Measurements from ENCODE around the gene PRDM16.

PRDM16 gene

GRCh38 chr1:3326516-3327388 lies 257.7 kb downstream of the PRDM16 start:
- H3K4me1 ChIP-seq (ENCODE audit: control insufficient read depth, insufficient read depth, low read length), result no peaks in the 10 kb centered on the region; the same call in 1 of the 2 replicates
- H3K36me3 ChIP-seq (ENCODE audit: control insufficient read depth, insufficient read depth, low read length), result no peaks in the 10 kb centered on the region; the same call in 1 of the 2 replicates
- no peaks in the 10 kb centered on the region for H3K27me3 ChIP-seq (ENCODE audit: control insufficient read depth, insufficient read depth, low read length)
- WGBS (ENCODE audit: insufficient coverage, insufficient read length), result no CpG with 5 or more reads among the region's 21 CpGs
- H3K4me3 ChIP-seq (ENCODE audit: low read length), result no peak overlapping the region
- no peak overlapping the region for H3K27ac ChIP-seq (ENCODE audit: low read length)
- no peak for DNase-seq (ENCODE audit: low read depth, low spot score)
- H3K9me3 ChIP-seq (ENCODE audit: control insufficient read depth, insufficient read depth, low read length), result peaks cover 4% of the 10 kb centered on the region; the same call in 1 of the 2 replicates

- Histone ChIP-seq H3K4me3 (ENCODE audit: low read length) (no peak overlapping the region), H3K36me3 (ENCODE audit: control insufficient read depth, insufficient read depth, low read length) (no peaks in the 10 kb centered on the region; the same call in 1 of the 2 replicates), H3K9me3 (ENCODE audit: control insufficient read depth, insufficient read depth, low read length) (peaks cover 4% of the 10 kb centered on the region; the same call in 1 of the 2 replicates), H3K4me1 (ENCODE audit: control insufficient read depth, insufficient read depth, low read length) (no peaks in the 10 kb centered on the region; the same call in 1 of the 2 replicates), H3K27ac (ENCODE audit: low read length) (no peak overlapping the region), H3K27me3 (ENCODE audit: control insufficient read depth, insufficient read depth, low read length) (no peaks in the 10 kb centered on the region)
- no peak for DNase-seq (ENCODE audit: low read depth, low spot score)
- WGBS (ENCODE audit: insufficient coverage, insufficient read length), result no CpG with 5 or more reads among the region's 15 CpGs
Observed at GRCh38 chr1:3327389-3327702, 258.3 kb downstream of the PRDM16 start.

GRCh38 chr1:3327936-3328590 lies 259.1 kb downstream of the PRDM16 start:
- no peak overlapping the region for H3K4me3 ChIP-seq (ENCODE audit: low read length)
- H3K36me3 ChIP-seq (ENCODE audit: control insufficient read depth, insufficient read depth, low read length), result no peaks in the 10 kb centered on the region; the same call in 1 of the 2 replicates
- no CpG with 5 or more reads among the region's 15 CpGs for WGBS (ENCODE audit: insufficient coverage, insufficient read length)
- H3K4me1 ChIP-seq (ENCODE audit: control insufficient read depth, insufficient read depth, low read length), result no peaks in the 10 kb centered on the region; the same call in 1 of the 2 replicates
- no peak overlapping the region for H3K27ac ChIP-seq (ENCODE audit: low read length)
- H3K9me3 ChIP-seq (ENCODE audit: control insufficient read depth, insufficient read depth, low read length), result peaks cover 4% of the 10 kb centered on the region; the same call in 1 of the 2 replicates
- no peaks in the 10 kb centered on the region for H3K27me3 ChIP-seq (ENCODE audit: control insufficient read depth, insufficient read depth, low read length)
- no peak for DNase-seq (ENCODE audit: low read depth, low spot score)

- no peaks in the 10 kb centered on the region; the same call in 1 of the 2 replicates for H3K36me3 ChIP-seq (ENCODE audit: control insufficient read depth, insufficient read depth, low read length)
- peaks cover 7% of the 10 kb centered on the region; the same call in 1 of the 2 replicates for H3K9me3 ChIP-seq (ENCODE audit: control insufficient read depth, insufficient read depth, low read length)
- H3K27ac ChIP-seq (ENCODE audit: low read length), result no peak overlapping the region
- no peaks in the 10 kb centered on the region; the same call in 1 of the 2 replicates for H3K4me1 ChIP-seq (ENCODE audit: control insufficient read depth, insufficient read depth, low read length)
- H3K4me3 ChIP-seq (ENCODE audit: low read length), result no peak overlapping the region
- DNase-seq (ENCODE audit: low read depth, low spot score), result no peak
- H3K27me3 ChIP-seq (ENCODE audit: control insufficient read depth, insufficient read depth, low read length), result no peaks in the 10 kb centered on the region
- no CpG with 5 or more reads among the region's 12 CpGs for WGBS (ENCODE audit: insufficient coverage, insufficient read length)
Observed at GRCh38 chr1:3329640-3330281, 260.8 kb downstream of the PRDM16 start.

- no peaks in the 10 kb centered on the region for H3K27me3 ChIP-seq (ENCODE audit: control insufficient read depth, insufficient read depth, low read length)
- H3K4me3 ChIP-seq (ENCODE audit: low read length), result no peak overlapping the region
- no peak overlapping the region for H3K27ac ChIP-seq (ENCODE audit: low read length)
- H3K4me1 ChIP-seq (ENCODE audit: control insufficient read depth, insufficient read depth, low read length), result no peaks in the 10 kb centered on the region; the same call in 1 of the 2 replicates
- peaks cover 5% of the 10 kb centered on the region; the same call in 1 of the 2 replicates for H3K9me3 ChIP-seq (ENCODE audit: control insufficient read depth, insufficient read depth, low read length)
- WGBS (ENCODE audit: insufficient coverage, insufficient read length), result no CpG with 5 or more reads among the region's 11 CpGs
- H3K36me3 ChIP-seq (ENCODE audit: control insufficient read depth, insufficient read depth, low read length), result no peaks in the 10 kb centered on the region; the same call in 1 of the 2 replicates
- DNase-seq (ENCODE audit: low read depth, low spot score), result no peak
Observed at GRCh38 chr1:3330771-3331245, 261.8 kb downstream of the PRDM16 start.

GRCh38 chr1:3331564-3331963 lies 262.6 kb downstream of the PRDM16 start:
- no peaks in the 10 kb centered on the region for H3K27me3 ChIP-seq (ENCODE audit: control insufficient read depth, insufficient read depth, low read length)
- H3K4me1 ChIP-seq (ENCODE audit: control insufficient read depth, insufficient read depth, low read length), result no peaks in the 10 kb centered on the region; the same call in 1 of the 2 replicates
- H3K9me3 ChIP-seq (ENCODE audit: control insufficient read depth, insufficient read depth, low read length), result peaks cover 10% of the 10 kb centered on the region; the same call in 1 of the 2 replicates
- WGBS (ENCODE audit: insufficient coverage, insufficient read length), result no CpG with 5 or more reads among the region's 14 CpGs
- H3K4me3 ChIP-seq (ENCODE audit: low read length), result no peak overlapping the region
- no peak overlapping the region for H3K27ac ChIP-seq (ENCODE audit: low read length)
- no peaks in the 10 kb centered on the region; the same call in 1 of the 2 replicates for H3K36me3 ChIP-seq (ENCODE audit: control insufficient read depth, insufficient read depth, low read length)
- DNase-seq (ENCODE audit: low read depth, low spot score), result no peak

GRCh38 chr1:3332043-3332442 lies 263.0 kb downstream of the PRDM16 start:
- no CpG with 5 or more reads among the region's 18 CpGs for WGBS (ENCODE audit: insufficient coverage, insufficient read length)
- Histone ChIP-seq H3K36me3 (ENCODE audit: control insufficient read depth, insufficient read depth, low read length) (no peaks in the 10 kb centered on the region; the same call in 1 of the 2 replicates), H3K9me3 (ENCODE audit: control insufficient read depth, insufficient read depth, low read length) (peaks cover 12% of the 10 kb centered on the region; the same call in 1 of the 2 replicates), H3K4me1 (ENCODE audit: control insufficient read depth, insufficient read depth, low read length) (no peaks in the 10 kb centered on the region; the same call in 1 of the 2 replicates), H3K27ac (ENCODE audit: low read length) (no peak overlapping the region), H3K4me3 (ENCODE audit: low read length) (no peak overlapping the region), H3K27me3 (ENCODE audit: control insufficient read depth, insufficient read depth, low read length) (no peaks in the 10 kb centered on the region)
- no peak for DNase-seq (ENCODE audit: low read depth, low spot score)

- peaks cover 12% of the 10 kb centered on the region; the same call in 1 of the 2 replicates for H3K9me3 ChIP-seq (ENCODE audit: control insufficient read depth, insufficient read depth, low read length)
- no peak overlapping the region for H3K27ac ChIP-seq (ENCODE audit: low read length)
- no peak for DNase-seq (ENCODE audit: low read depth, low spot score)
- no peaks in the 10 kb centered on the region; the same call in 1 of the 2 replicates for H3K4me1 ChIP-seq (ENCODE audit: control insufficient read depth, insufficient read depth, low read length)
- H3K36me3 ChIP-seq (ENCODE audit: control insufficient read depth, insufficient read depth, low read length), result no peaks in the 10 kb centered on the region; the same call in 1 of the 2 replicates
- H3K4me3 ChIP-seq (ENCODE audit: low read length), result no peak overlapping the region
- WGBS (ENCODE audit: insufficient coverage, insufficient read length), result no CpG with 5 or more reads among the region's 10 CpGs
- no peaks in the 10 kb centered on the region for H3K27me3 ChIP-seq (ENCODE audit: control insufficient read depth, insufficient read depth, low read length)
Observed at GRCh38 chr1:3332662-3333061, 263.7 kb downstream of the PRDM16 start.

- H3K4me1 ChIP-seq (ENCODE audit: control insufficient read depth, insufficient read depth, low read length), result no peaks in the 10 kb centered on the region; the same call in 1 of the 2 replicates
- no peak overlapping the region for H3K4me3 ChIP-seq (ENCODE audit: low read length)
- H3K27me3 ChIP-seq (ENCODE audit: control insufficient read depth, insufficient read depth, low read length), result no peaks in the 10 kb centered on the region
- no peaks in the 10 kb centered on the region; the same call in 1 of the 2 replicates for H3K36me3 ChIP-seq (ENCODE audit: control insufficient read depth, insufficient read depth, low read length)
- H3K27ac ChIP-seq (ENCODE audit: low read length), result no peak overlapping the region
- H3K9me3 ChIP-seq (ENCODE audit: control insufficient read depth, insufficient read depth, low read length), result peaks cover 16% of the 10 kb centered on the region
- no CpG with 5 or more reads among the region's 9 CpGs for WGBS (ENCODE audit: insufficient coverage, insufficient read length)
- DNase-seq (ENCODE audit: low read depth, low spot score), result no peak
Observed at GRCh38 chr1:3333903-3334302, 264.9 kb downstream of the PRDM16 start.

- no peak overlapping the region for H3K4me3 ChIP-seq (ENCODE audit: low read length)
- H3K27me3 ChIP-seq (ENCODE audit: control insufficient read depth, insufficient read depth, low read length), result no peaks in the 10 kb centered on the region
- no CpG with 5 or more reads among the region's 7 CpGs for WGBS (ENCODE audit: insufficient coverage, insufficient read length)
- no peaks in the 10 kb centered on the region; the same call in 1 of the 2 replicates for H3K36me3 ChIP-seq (ENCODE audit: control insufficient read depth, insufficient read depth, low read length)
- no peak overlapping the region for H3K27ac ChIP-seq (ENCODE audit: low read length)
- DNase-seq (ENCODE audit: low read depth, low spot score), result no peak
- peaks cover 14% of the 10 kb centered on the region for H3K9me3 ChIP-seq (ENCODE audit: control insufficient read depth, insufficient read depth, low read length)
- H3K4me1 ChIP-seq (ENCODE audit: control insufficient read depth, insufficient read depth, low read length), result no peaks in the 10 kb centered on the region; the same call in 1 of the 2 replicates
Observed at GRCh38 chr1:3334366-3334765, 265.4 kb downstream of the PRDM16 start.

All from iPS DF 6.9 (cell line).